ENCODE data around the gene HES1. TPM values are rescaled to one million over a fixed set of nuclear protein-coding genes. Genes with fewer than 3 reads are reported as not detected.
A peak's percentile ranks its signal among the peaks of the same experiment; 100 is the strongest.
"Not testable (repeated sequence)": the region's sequence is repeated elsewhere in the genome, so short reads cannot be mapped to it uniquely, and the experiment has no call there.

The HES1 gene
- polyA plus RNA-seq, 3 donors, result 0.17 to 66.6 (median 0.26) TPM

DNA sequence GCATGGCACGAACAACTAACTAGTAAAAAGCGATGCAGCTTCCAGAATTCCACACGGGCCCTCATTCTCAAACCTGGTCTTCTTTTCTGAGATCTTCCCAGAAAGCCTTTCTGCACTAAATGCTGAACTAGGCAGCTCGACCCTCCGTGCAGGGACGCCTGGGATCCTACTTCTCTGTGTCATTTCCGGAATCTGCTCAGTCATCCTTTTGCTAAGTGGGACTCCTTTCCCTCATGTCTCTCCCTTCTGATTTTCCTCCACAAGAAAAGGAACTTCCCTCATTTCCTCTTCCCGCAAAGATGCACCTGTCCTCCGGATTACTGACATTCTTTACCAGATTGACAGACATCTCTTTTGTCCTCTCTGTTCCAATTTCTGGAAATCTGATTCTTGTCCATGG is 9.2 kb upstream of the HES1 start:
- H4K20me1 ChIP-seq (ENCODE audit: insufficient read depth, low read length), result no peaks in the 10 kb centered on the region
- H3K27ac ChIP-seq (ENCODE audit: low read depth in 1 of 2, low read length in 2 of 2), result no peak overlapping the region
- intact Hi-C loops (cut with micrococcal nuclease), result loop anchor here in 1 of 2 donors (5.0 to 10.0 kb wide), 2 partner anchors 34 to 72 kb away; no protein-coding TSS in a partner anchor
- 76% methylated on average over 9 of the region's 9 CpGs for WGBS (ENCODE audit: insufficient coverage)
- no peaks in the 10 kb centered on the region for H3K36me3 Mint-ChIP-seq
- H3K27me3 Mint-ChIP-seq (ENCODE audit: low read depth in 3 of 3), result peaks cover 37 to 66% (median 39%) of the 10 kb centered on the region in 3 donors
- peaks cover 16 to 29% of the 10 kb centered on the region in 2 donors for H3K27me3 ChIP-seq (ENCODE audit: control insufficient read depth in 2 of 2, insufficient read depth in 2 of 2, low read length in 2 of 2)
- TF ChIP-seq, protein P1, sequence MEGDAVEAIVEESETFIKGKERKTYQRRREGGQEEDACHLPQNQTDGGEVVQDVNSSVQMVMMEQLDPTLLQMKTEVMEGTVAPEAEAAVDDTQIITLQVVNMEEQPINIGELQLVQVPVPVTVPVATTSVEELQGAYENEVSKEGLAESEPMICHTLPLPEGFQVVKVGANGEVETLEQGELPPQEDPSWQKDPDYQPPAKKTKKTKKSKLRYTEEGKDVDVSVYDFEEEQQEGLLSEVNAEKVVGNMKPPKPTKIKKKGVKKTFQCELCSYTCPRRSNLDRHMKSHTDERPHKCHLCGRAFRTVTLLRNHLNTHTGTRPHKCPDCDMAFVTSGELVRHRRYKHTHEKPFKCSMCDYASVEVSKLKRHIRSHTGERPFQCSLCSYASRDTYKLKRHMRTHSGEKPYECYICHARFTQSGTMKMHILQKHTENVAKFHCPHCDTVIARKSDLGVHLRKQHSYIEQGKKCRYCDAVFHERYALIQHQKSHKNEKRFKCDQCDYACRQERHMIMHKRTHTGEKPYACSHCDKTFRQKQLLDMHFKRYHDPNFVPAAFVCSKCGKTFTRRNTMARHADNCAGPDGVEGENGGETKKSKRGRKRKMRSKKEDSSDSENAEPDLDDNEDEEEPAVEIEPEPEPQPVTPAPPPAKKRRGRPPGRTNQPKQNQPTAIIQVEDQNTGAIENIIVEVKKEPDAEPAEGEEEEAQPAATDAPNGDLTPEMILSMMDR (IDR thresholded peaks at IDR 0.05), result no peak
- H3K4me1 ChIP-seq (ENCODE audit: control insufficient read depth in 1 of 2, insufficient read depth in 2 of 2, low read length in 2 of 2), result peaks cover 1 to 3% of the 10 kb centered on the region in 2 donors
- H2AFZ ChIP-seq (ENCODE audit: insufficient read depth, low read depth, low read length, poor library complexity, severe bottlenecking), result no peak overlapping the region
- no peak overlapping the region for H3K4me3 ChIP-seq (replicated peaks in 1 of 3; ENCODE audit: low read depth in 2 of 3, low read length in 3 of 3)
- peaks cover 0 to 2% (median 0%) of the 10 kb centered on the region in 7 donors for H3K9me3 Mint-ChIP-seq
- H3K4me3 Mint-ChIP-seq, result peak overlapping the region in 1 of 2 donors; percentile 10
- H3K27ac Mint-ChIP-seq, result no peak overlapping the region
- H3K79me2 ChIP-seq (ENCODE audit: insufficient read depth, low read length), result no peaks in the 10 kb centered on the region
- DNase-seq, result no peak
- H3K36me3 ChIP-seq (replicated peaks in 1 of 2; ENCODE audit: control insufficient read depth in 1 of 2, insufficient read depth in 2 of 2, low read length in 2 of 2), result no peaks in the 10 kb centered on the region
- H3K9ac ChIP-seq (ENCODE audit: insufficient read depth, low read length, poor library complexity, severe bottlenecking), result no peak overlapping the region
- no peaks in the 10 kb centered on the region for H3K9me3 ChIP-seq (replicated peaks in 1 of 2; ENCODE audit: control insufficient read depth in 1 of 2, insufficient read depth in 1 of 2, low read length in 2 of 2)
- no peak overlapping the region for H3K4me2 ChIP-seq (replicated peaks; ENCODE audit: extremely low read depth, low read length, poor library complexity, severe bottlenecking)
- H3K4me1 Mint-ChIP-seq, result peaks cover 2% of the 10 kb centered on the region

DNA sequence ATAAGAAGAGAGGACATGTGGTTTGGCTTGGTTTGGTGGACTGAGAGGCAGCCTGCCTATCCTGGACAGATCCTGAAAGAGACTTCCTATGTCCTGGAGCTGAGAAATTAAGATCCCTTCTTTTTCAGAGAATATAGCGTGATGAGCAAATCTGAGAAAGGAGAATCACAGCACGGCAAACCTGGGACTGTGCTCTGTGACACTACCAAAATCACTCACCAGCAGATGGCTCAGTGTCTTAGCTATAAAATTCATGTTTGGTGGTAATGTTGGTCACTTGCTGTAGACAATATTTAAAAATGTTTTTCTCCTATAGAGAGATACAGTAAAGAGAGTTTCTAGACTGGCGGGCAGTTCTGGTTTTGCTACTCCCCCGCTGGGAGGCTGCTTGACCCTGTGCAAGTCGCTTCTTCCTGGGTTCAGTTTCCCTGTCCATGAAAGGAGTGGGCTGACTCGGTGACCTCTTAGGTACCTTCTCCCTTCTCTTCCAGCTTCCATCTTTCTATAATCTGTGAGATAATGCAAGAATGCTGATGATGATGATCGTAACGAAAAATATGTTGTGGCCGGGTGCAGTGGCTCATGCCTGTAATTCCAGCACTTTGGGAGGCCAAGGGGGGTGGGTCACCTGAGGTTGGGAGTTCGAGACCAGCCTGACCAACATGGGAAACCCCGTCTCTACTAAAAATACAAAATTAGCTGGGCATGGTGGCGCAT is 7.6 kb upstream of the HES1 start:
- DNase-seq, result no peak
- Histone ChIP-seq H3K4me2 (replicated peaks; ENCODE audit: extremely low read depth, low read length, poor library complexity, severe bottlenecking) (no peak overlapping the region), H3K79me2 (ENCODE audit: insufficient read depth, low read length) (no peaks in the 10 kb centered on the region), H3K9me3 (replicated peaks in 1 of 2; ENCODE audit: control insufficient read depth in 1 of 2, insufficient read depth in 1 of 2, low read length in 2 of 2) (peaks cover 0 to 9% of the 10 kb centered on the region in 2 donors), H3K27ac (ENCODE audit: low read depth in 1 of 2, low read length in 2 of 2) (no peak overlapping the region), H3K36me3 (replicated peaks in 1 of 2; ENCODE audit: control insufficient read depth in 1 of 2, insufficient read depth in 2 of 2, low read length in 2 of 2) (no peaks in the 10 kb centered on the region), H3K9ac (ENCODE audit: insufficient read depth, low read length, poor library complexity, severe bottlenecking) (no peak overlapping the region), H4K20me1 (ENCODE audit: insufficient read depth, low read length) (no peaks in the 10 kb centered on the region), H3K27me3 (ENCODE audit: control insufficient read depth in 2 of 2, insufficient read depth in 2 of 2, low read length in 2 of 2) (peaks cover 32 to 44% of the 10 kb centered on the region in 2 donors), H2AFZ (ENCODE audit: insufficient read depth, low read depth, low read length, poor library complexity, severe bottlenecking) (no peak overlapping the region), H3K4me3 (replicated peaks in 1 of 3; ENCODE audit: low read depth in 2 of 3, low read length in 3 of 3) (no peak overlapping the region), H3K4me1 (ENCODE audit: control insufficient read depth in 1 of 2, insufficient read depth in 2 of 2, low read length in 2 of 2) (peaks cover 0 to 2% of the 10 kb centered on the region in 2 donors)
- Mint-ChIP-seq H3K36me3 (peaks cover 4 to 5% of the 10 kb centered on the region in 2 donors), H3K9me3 (peaks cover 0 to 7% (median 2%) of the 10 kb centered on the region in 7 donors), H3K27me3 (ENCODE audit: low read depth in 3 of 3) (peaks cover 49 to 72% (median 50%) of the 10 kb centered on the region in 3 donors), H3K27ac (no peak overlapping the region), H3K4me3 (peak overlapping the region in 1 of 2 donors; percentile 36), H3K4me1 (peaks cover under 1% of the 10 kb centered on the region)
- no CpG with 5 or more reads among the region's 12 CpGs for WGBS (ENCODE audit: insufficient coverage)
- TF ChIP-seq, protein P1 (IDR thresholded peaks at IDR 0.05), result no peak
- intact Hi-C loops (cut with micrococcal nuclease), result loop anchor here in 1 of 2 donors (5.0 to 10.0 kb wide), 2 partner anchors 36 to 74 kb away; no protein-coding TSS in a partner anchor

DNA sequence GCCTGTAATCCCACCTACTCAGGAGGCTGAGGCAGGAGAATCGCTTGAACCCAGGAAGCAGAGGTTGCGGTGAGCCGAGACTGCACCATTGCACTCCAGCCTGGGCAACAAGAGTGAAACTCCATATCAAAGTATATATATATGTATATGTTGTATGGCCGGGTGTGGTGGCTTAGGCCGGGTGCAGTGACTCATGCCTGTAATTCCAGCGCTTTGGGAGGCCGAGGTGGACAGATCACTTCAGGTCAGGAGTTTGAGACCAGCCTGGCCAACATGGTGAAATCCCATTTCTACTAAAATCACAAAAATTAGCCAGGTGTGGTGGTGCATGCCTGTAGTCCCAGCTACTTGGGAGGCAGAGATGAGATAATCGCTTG is 7.0 kb upstream of the HES1 start:
- not testable (repeated sequence) for DNase-seq; H2AFZ ChIP-seq (ENCODE audit: insufficient read depth, low read depth, low read length, poor library complexity, severe bottlenecking); H3K4me3 Mint-ChIP-seq; H3K4me1 ChIP-seq (ENCODE audit: control insufficient read depth in 1 of 2, insufficient read depth in 2 of 2, low read length in 2 of 2); H4K20me1 ChIP-seq (ENCODE audit: insufficient read depth, low read length); H3K36me3 Mint-ChIP-seq; H3K79me2 ChIP-seq (ENCODE audit: insufficient read depth, low read length); H3K27ac Mint-ChIP-seq; H3K27ac ChIP-seq (ENCODE audit: low read depth in 1 of 2, low read length in 2 of 2); H3K4me2 ChIP-seq (replicated peaks; ENCODE audit: extremely low read depth, low read length, poor library complexity, severe bottlenecking); H3K4me1 Mint-ChIP-seq; H3K36me3 ChIP-seq (replicated peaks in 1 of 2; ENCODE audit: control insufficient read depth in 1 of 2, insufficient read depth in 2 of 2, low read length in 2 of 2); H3K4me3 ChIP-seq (replicated peaks in 1 of 3; ENCODE audit: low read depth in 2 of 3, low read length in 3 of 3); H3K9ac ChIP-seq (ENCODE audit: insufficient read depth, low read length, poor library complexity, severe bottlenecking)
- intact Hi-C loops (cut with micrococcal nuclease), result loop anchor here in 1 of 2 donors (5.0 to 10.0 kb wide), 2 partner anchors 37 to 74 kb away; no protein-coding TSS in a partner anchor
- Mint-ChIP-seq H3K27me3 (ENCODE audit: low read depth in 3 of 3) (peaks cover 54 to 78% (median 54%) of the 10 kb centered on the region in 3 donors), H3K9me3 (peaks cover 0 to 10% (median 5%) of the 10 kb centered on the region in 7 donors)
- WGBS (ENCODE audit: insufficient coverage), result no CpG with 5 or more reads among the region's 8 CpGs
- H3K9me3 ChIP-seq (replicated peaks in 1 of 2; ENCODE audit: control insufficient read depth in 1 of 2, insufficient read depth in 1 of 2, low read length in 2 of 2), result peaks cover 0 to 14% of the 10 kb centered on the region in 2 donors
- peaks cover 37 to 50% of the 10 kb centered on the region in 2 donors for H3K27me3 ChIP-seq (ENCODE audit: control insufficient read depth in 2 of 2, insufficient read depth in 2 of 2, low read length in 2 of 2)

Measured in CD14-positive monocyte (primary cell).